HG03175 (cell line): ENCODE data around the gene EEF1AKMT2.
A peak's percentile ranks its signal among the peaks of the same experiment; 100 is the strongest.
"Not testable (repeated sequence)": the region's sequence is repeated elsewhere in the genome, so short reads cannot be mapped to it uniquely, and the experiment has no call there.

Experiments
- ATAC-seq: cut with Tn5 transposase; IDR thresholded peaks from one replicate; pipeline ENCODE4 v1.9.1; 2021; ENCODE audit warnings: mild to moderate bottlenecking, moderate library complexity; ENCODE audit not compliant: unreplicated experiment

Gene EEF1AKMT2

DNA sequence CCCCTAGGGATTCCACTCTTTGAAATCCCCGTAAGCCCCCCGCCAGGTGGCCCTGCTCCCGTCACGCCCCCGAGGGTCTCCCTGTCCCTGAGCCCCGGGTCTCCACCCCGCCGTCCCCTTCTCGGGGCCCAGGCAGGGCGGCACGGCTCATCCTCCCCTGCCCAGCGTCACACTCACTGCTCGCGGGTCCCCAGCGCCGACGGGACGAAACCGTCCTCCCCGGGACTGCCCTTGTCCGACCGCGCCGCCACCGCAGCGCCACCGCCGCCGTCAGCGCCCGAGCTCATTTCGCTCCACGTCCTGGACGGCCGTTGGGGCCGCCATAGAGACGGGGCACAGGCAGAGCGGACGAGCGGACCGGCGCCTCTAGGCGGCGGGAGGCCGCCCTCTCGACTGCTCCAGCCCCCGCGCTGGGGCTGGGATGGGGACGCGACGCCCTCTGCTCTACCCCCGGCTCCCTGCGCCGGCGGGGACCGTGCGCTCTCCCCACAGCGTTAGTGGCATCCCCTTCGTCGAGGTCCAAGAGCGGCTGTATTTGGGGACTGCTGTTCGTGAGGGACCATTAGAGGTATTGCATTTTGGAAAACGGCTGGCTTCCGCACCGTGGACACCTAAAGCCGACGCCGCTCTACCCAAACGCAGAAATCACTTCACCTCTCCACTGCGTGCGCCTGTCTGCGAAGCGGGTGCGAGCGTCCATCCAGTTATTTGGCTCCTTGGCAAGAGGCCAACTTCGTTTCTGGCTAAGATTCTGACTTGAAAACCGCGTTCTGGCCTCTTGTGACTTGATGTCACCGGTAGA is at the start of gene EEF1AKMT2:
Gene EEF1AKMT2 (minus strand): TSS at position 341 of the 802 bp plus-strand sequence. CDS start 54 bp downstream, at position 287.
- peak; percentile 87 for ATAC-seq

DNA sequence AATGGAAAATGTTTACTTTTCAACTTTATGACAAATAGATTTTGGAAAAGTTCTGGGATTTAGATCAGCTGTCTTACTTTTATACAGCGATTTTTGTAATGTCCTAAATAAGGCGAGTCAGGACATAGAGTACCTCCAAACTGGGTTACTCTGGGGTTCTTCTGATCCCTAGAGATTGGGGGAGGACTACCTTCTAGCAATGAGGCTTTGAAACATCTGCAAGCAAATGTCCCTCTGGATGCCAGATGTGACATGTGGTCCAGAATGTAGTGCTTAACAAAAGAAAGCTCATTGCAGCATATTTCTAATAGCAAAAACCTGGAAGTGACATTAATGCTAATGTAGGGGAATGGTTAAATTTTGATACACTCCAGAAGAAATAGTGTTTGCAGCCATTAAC is 46.0 kb upstream of the EEF1AKMT2 start:
- no peak for ATAC-seq

DNA sequence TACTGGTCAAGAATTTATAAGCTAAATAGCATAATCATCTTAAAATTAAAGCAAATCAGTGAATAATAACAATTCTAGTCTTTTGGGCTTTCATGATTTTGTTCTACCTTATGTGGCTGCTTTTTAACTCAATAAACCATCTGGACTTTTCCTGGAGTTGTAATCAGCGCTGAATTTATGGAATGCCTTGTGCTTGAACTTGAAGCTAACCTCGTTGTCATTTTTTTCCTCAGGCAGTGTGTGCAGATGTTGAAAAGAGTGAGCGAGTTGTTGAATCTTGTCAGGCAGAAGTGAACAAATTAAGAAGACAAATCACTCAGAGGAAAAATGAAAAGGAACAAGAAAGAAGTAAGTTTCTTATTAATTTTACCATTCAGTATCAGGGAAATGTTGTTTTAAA is 39.4 kb upstream of the EEF1AKMT2 start:
- ATAC-seq = no peak

DNA sequence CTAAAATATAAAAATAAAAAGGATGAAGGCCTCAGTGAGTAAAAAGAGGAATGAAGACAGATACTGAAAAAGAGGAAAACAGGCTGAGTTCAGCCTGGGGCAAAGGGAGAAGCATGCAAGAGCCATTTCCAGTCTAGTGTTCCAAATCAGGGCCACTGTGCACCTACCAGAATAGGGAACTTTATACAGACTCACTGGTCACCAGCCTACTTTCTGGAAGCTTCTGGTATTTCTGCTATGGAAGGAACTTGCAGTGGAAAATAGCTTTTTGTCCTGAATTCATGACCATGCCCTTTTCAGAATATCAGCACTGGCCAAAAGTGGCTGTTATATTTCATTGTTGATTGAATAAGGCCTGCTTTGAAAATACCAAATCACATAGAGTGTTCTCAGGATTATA is 38.8 kb upstream of the EEF1AKMT2 start:
- no peak for ATAC-seq

DNA sequence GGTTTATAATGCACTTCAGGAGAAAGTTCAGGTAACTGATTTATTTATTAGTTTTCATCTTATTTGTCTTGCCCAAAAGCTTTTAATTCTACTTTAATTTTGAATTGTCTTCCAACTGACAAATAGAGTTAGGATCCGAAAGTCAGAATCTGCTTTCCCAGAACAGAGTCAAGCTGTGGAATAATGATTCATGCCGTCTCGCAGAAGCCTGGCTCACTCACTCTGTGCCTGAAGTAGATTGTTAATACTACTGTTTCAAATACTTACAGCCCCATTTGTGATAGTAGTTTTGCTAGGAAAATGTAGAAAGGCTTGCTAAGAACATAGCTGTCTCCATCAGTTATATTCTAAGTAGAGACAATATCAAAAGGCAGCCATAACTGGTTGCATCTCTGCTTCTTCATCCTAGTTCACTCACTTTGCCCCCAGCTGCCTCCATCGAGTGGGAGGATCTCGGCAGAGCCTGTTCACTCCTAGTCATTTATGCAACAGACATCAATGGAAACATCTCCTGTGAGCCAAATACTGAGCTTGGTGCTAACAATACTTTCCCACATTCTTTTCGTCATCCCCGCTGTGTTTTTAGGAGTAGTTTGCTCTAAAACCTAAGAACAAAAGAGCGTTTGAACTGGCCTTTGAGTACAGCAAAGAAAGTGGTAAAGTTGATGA is 37.9 kb upstream of the EEF1AKMT2 start:
- no peak for ATAC-seq

DNA sequence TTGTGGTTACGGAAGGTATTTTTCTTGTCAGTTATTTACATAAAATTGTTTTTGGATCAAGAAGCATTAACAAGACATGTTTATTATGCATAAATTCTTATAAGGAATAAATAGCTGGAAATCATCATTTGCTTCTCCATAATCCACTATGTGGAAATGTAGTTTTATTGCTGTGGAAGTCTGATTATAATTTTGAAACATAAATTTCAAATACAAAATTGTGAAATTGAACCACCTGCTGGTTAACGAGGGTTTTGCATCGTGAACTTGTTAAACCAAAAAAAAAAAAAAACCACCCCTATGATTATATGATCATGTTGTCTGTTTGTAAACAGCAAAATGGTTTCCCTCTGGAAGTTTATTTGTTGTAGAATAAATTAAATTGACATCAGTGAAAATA is 35.8 kb upstream of the EEF1AKMT2 start:
- no peak for ATAC-seq

DNA sequence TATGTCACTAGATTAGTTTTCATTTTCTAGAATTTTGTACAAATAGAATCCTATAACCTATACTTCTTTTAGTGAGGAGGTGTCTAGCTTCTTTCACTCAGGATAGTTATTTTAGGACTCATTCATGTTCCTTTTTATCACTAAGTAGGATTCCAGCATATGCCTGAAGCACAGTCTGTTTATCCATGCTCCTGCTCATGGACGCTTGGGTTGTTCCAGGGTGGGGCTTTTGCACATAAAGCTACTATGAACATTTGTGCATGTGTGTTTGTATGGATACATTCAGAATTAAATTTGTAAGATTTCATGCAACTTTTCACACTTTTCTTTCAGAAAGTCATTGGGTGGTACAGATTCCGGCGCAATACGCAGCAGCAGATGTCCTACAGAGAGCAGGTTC is 34.6 kb upstream of the EEF1AKMT2 start:
- ATAC-seq = no peak

DNA sequence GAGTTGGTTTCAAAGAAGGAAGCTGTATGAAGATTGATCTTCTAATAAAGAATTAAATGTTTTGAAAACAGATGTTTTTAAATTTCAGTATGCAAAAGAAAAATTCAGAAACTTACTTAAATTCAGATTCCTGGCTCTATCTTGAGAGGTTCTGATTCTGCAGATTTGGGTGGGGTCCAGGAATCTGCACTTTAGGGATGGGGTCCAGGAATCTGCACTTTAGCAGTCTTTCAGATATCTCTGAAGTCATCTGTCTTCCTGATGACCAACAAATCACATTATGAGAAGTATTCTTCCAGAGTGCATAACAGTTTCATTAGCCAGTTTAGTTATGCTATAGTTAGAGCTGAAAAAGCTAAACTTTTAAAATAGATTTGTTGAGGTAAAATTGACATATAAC is 34.0 kb upstream of the EEF1AKMT2 start:
- ATAC-seq = no peak

DNA sequence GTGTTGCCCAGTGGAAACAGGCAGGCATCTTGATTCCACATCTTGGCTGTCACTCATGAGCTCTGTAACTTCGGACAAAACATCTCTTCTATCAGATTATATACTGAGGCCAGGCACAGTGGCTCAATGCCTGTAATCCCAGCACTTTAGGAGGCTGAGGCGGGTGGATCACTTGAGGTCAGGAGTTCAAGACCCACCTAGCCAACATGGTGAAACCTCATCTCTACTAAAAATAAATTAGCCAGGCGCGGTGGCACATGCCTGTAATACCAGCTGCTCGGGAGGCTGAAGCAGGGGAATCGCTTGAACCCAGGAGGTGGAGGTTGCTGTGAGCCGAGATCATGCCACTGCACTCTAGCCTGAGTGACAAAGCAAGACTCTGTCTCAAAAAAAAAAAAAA is 33.2 kb upstream of the EEF1AKMT2 start:
- ATAC-seq = not testable (repeated sequence)

DNA sequence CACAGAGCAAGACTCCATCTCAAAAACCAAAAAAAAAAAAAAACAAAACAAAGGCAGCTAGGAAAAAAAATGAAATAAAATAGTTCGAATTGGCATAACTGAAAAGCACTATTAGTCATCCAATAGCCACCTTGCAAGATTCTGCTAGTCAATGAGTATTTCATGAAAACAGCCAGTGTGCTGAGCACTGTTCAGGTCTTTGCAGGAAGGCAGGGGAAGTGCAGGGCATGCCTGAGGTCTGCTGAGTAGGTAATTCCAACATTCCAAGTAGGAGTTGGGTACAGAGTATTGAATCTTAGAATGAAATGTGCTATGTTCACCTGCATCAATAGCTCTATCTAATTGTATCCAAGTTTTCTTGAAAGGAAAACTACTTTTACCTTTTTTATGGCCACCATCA is 32.8 kb upstream of the EEF1AKMT2 start:
- ATAC-seq = no peak

DNA sequence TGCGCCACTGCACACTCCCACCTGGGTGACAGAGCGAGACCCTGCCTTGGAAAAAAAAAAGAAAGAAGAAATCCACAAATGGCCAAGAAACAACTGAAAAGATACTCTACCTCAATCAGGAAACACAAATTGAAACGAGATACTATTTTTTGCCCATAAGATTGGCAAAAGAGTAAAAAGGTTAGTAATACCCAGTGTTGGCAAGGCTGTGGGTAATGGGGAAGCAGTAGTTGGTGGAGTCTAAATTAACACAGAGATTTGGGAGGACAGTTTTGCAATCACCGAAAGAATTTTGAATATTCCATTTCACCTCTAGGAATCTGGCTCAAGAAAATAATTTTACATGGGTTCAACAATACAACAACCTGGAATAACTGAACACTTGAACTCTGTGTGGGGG is 29.8 kb upstream of the EEF1AKMT2 start:
- no peak for ATAC-seq

DNA sequence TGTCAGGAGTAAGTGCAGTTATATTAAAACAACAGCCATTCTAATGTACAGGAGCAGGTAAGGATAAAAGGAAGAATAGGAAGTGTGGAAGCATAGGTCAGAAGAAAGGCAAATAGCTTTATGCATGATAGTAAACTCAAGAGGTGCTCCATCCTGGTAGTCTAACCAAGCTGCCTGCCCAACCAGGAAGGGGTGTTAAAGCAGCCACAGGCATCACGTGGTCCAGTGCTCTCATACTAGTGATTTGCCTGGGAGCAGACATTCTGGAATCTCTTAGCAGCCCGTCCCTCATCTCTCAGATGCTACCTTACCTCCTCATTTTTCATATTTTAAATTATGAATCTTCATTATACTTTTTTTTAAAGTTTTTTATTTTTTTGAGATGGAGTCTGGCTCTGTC is 28.4 kb upstream of the EEF1AKMT2 start:
- ATAC-seq = no peak

DNA sequence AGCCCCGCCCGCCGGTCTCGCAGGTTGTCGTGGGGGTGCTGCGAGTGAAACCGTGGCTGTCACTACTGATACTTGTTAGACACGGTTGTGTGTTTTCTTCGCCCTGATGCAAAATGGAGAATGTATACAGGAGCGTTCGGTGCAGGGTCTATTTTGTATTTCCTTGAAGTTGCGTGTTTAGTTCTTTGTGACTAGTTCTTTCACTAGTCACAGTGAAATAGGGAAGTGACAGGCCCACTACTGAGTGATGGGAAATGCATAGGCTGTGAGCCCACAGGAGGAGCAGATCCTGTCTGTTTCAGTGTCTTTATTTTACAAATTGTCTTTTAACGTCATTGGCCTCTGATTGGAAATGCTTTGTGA is 10.6 kb upstream of the EEF1AKMT2 start:
- ATAC-seq = peak; percentile 40

DNA sequence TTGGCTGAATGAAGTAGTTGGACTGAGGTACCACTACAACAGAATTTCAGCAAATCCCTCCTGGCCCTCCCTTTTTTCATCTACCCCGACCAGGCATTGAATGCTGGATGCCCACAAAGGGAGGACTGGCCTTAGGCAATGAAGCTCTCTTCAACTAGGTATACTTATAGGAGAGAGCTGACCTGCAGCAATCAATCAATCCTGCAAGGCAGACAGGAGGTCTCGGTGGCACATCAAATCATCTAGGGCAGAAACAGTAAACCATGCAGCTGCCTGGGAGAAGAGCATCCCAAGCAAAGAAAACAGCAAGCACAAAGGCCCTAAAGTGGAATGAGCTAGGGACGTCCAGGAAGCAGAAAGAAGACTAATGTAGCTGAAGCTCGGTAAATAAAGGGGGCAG is 7.5 kb upstream of the EEF1AKMT2 start:
- no peak for ATAC-seq

DNA sequence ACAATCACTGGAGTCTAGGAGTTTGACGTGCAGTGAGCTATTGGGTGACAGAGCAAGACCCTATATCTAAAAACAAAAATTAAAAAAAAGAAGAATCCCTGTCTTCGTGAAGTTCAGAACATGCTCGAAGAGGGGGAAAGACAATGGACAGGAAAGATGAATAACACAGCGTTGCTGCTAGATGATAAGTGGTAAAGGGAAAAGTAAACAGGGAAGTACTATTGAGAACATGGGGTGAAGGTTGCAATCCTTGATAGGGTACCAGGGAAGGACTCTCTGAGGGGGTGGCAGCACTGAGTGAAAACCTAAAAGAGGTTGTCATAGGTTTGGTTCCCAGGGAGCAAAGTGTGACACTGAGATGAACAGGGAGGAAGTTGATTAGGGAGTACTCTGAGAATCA is 7.1 kb upstream of the EEF1AKMT2 start:
- no peak for ATAC-seq

DNA sequence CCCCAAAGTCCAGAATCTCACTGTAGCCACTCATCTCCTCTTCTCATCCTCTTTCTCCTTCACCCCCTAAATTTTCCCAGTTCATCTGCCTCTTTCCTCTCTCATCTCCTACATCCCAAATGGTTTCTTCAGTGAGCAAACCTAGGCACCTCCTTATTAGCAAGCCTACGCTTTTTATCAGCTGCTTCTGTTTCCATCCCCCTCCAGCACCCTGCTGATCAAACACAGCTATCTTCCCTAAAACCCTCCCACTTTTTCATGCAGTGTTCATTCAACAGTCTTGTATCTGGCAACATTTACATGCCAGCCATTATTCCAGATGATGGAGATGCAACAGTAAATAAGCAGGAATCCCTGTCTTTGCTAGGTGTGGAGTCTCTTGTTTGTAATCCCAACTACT is 6.7 kb upstream of the EEF1AKMT2 start:
- ATAC-seq = no peak

DNA sequence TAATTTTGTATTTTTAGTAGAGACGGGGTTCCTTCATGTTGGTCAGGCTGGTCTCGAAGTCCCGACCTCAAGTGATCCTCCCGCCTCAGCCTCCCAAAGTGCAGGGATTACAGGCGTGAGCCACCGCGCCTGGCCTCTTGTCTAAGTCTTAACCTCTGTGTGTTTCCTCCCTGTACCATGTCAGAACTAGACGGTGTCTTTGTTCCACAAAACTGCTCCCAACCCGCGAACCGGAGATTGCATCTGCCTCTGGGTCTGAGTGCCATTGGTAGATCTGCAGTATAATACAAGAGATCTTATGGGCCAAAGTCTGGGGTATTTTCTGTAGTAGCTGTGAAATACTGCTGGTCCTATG is 1.3 kb upstream of the EEF1AKMT2 start:
- no peak for ATAC-seq

DNA sequence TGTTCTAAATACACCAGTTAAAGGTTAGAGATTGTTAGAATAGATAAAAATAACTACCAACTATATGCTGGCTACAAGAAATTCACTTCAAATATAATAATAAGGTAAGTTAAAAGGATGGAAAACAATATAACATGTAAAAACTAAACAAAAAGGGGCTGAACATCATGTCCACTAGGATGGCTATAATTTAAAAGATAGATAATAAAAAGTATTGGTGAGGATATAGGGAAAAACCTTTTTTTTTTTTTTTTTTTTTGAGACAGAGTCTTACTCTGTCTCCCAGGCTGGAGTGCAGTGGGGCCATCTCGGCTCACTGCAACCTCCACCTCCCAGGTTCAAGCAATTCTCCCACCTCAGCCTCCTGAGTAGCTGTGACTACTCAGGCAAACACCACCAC is 8.8 kb downstream of the EEF1AKMT2 start:
- ATAC-seq = not testable (repeated sequence)

DNA sequence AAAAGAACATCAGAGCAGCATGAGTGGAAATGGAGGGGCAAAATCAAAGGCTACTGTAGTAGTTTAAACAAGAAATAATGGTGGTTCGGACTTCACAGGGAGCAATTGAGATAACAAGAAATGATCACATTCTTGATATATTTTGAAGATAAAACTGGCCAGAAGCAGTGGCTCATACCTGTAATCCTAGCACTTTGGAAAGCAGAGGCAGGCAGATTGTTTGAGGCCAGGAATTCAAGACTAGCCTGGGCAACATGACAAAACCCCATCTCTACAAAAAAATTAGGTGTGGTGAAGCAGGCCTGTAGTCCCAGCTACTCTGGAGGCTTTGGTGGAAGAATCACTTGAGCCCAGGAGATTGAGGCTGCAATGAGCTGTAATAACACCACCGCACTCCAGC is 22.9 kb downstream of the EEF1AKMT2 start:
- ATAC-seq = no peak

DNA sequence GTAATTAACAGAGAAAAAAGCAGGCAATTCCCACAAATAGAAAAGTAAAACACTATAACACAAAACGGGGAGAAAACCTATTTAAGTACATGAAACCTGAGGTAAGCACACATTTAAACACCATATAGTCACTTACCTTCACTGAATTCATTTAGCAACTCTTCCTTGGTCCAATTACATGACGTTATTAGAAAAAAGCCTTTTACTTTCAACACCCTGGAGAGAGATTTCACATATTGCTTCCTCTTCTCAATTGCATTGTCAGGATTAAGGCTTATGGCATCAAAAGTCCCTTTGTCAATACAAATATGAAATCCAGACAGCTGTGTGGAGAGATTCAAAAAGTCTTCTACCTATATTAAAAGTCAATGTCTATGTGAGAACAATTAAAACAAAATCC is 26.4 kb downstream of the EEF1AKMT2 start:
- no peak for ATAC-seq

DNA sequence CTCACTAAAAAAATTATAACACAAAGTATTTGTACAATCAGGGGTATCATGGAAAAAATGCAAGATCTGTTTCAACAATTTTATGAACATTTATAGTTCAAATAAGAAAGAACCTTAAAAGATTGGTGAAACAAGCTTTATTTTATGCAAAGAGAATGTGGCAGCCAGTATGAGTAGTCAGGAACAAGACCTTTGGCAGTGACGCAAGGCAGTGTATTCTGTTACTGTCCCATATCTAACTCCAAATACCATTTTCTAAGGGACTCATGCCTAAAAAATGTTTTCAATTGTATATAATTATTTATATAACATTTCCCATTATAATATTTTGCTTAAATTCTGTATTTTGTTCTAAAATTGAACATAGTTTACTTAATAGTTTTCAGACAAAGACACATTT is 28.4 kb downstream of the EEF1AKMT2 start:
- no peak for ATAC-seq

DNA sequence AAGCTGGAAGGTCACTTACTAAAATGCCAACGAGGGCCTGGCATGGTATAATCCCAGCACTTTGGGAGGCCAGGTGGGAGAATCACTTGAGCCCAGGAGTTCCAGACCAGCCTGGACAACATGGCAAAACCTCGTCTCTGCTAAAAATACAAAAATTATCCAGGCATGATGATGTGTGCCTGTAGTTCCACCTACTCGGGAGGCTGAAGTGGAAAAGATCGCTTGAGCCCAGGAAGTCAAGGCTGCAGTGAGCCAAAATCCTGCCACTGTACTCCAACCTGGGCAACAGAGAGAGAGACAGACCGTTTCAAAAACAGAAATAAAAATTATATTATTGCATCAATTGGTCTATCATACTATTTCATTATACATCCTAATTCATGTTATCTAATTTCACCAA is 29.4 kb downstream of the EEF1AKMT2 start:
- ATAC-seq = no peak
